Stomach (tissue), 19 donors: Measurements from ENCODE around the gene TUBE1. TPM values are rescaled to one million over a fixed set of nuclear protein-coding genes. Genes with fewer than 3 reads are reported as not detected.

ENCODE experiments used
- DNase-seq, 2 donors: peaks; one replicate each; pipeline versions ENCODE4 v3.0.0 to v3.0.0-alpha.2; 2013 to 2019
- H3K27ac ChIP-seq, 5 donors: fragments of 200-600 bp in 4 of 5; sonication (generic) in 4 of 5; one replicate each; pipeline ENCODE4 v1.5.1; 2013 to 2019; ENCODE audit warnings: mild to moderate bottlenecking in 1 of 5, moderate library complexity in 1 of 5
- H3K27me3 ChIP-seq, 3 donors: fragments of 200-600 bp; sonication (generic); one replicate each; pipeline ENCODE4 v1.5.1; 2017 to 2019; ENCODE audit warnings: mixed run types in 1 of 3
- H3K36me3 ChIP-seq, 4 donors: fragments of 200-600 bp; sonication (generic); 1 replicate in 3 of 4; 2 replicates in 1 of 4; pipeline ENCODE4 v1.5.1; 2016 to 2019
- H3K4me1 ChIP-seq, 4 donors: fragments of 200-600 bp; sonication (generic); one replicate each; pipeline ENCODE4 v1.5.1; 2016 to 2019
- H3K4me3 ChIP-seq, 4 donors: fragments of 200-600 bp; sonication (generic) in 3 of 4; one replicate each; pipeline ENCODE4 v1.5.1; 2016 to 2019; ENCODE audit warnings: mild to moderate bottlenecking in 1 of 4
- H3K9me3 ChIP-seq, 4 donors: fragments of 200-600 bp; sonication (generic); one replicate each; pipeline ENCODE4 v1.5.1; 2016 to 2019
- CTCF ChIP-seq, 7 experiments: fragments of 450-650 bp in 4 of 7; fragments of 200-600 bp in 3 of 7; sonication (generic) in 3 of 7; IDR thresholded peaks; one replicate each; pipeline ENCODE4 v1.5.1; 2016 to 2019; ENCODE audit warnings: antibody characterized with exemption in 7 of 7, control low read depth in 2 of 7, mild to moderate bottlenecking in 1 of 7
- EP300 ChIP-seq: sonication (generic); formaldehyde crosslinking; IDR thresholded peaks from one replicate; pipeline ENCODE4 v1.6.1; 2017; ENCODE audit warnings: antibody characterized with exemption
- POLR2A ChIP-seq, 4 donors: fragments of 450-650 bp; IDR thresholded peaks; one replicate each; pipeline ENCODE4 v1.6.1; 2016; ENCODE audit warnings: antibody characterized with exemption in 4 of 4, control low read depth in 2 of 4, mild to moderate bottlenecking in 1 of 4, moderate library complexity in 1 of 4
- POLR2AphosphoS5 ChIP-seq, 3 donors: sonication (generic); formaldehyde crosslinking; IDR thresholded peaks; one replicate each; pipeline ENCODE4 v1.6.1; 2016; ENCODE audit warnings: antibody characterized with exemption in 3 of 3
- WGBS, 5 donors: extraction: QIAGEN DNeasy Blood & Tissue Kit in 3 of 5; methylation state at CpG; one replicate each; pipeline versions ENCODE4 v1.1.5 to v1.1.7; 2013 to 2018; 5-methylcytosine and 5-hydroxymethylcytosine counted together
- intact Hi-C: fragments of 100-400 bp; cut with DNase I; formaldehyde crosslinking; loops from one replicate; pipeline ENCODE4 v1.15.1; 2023; ENCODE audit warnings: low total_unique reads
- long read RNA-seq, 10 donors: transcript quantifications; one replicate each; lab custom pipeline, GENCODE V29; 2026
- polyA plus RNA-seq, 3 donors: library from polyadenylated mRNA; stranded (reverse); fragments of 200-250 nt; gene quantifications; one replicate each; pipeline ENCODE4 v1.2.3, GENCODE V29; 2013
- total RNA-seq, 5 donors: library from RNA; depleted of rRNA; stranded (reverse); fragments of >200 nt; gene quantifications; one replicate each; pipeline versions ENCODE4 v1.1.0 to v1.2.3, GENCODE V29; 2014 to 2016
- donor health status: healthy with polysubstance abuse.
- donor health status: Bipolar disorder and iron deficiency.
- donor health status: healthy.

Gene TUBE1
- total RNA-seq = 100 to 1,000 TPM in 1 of 5 donors, 10 to 100 TPM in 4; 10.7 to 104 (median 38.5) TPM
- polyA plus RNA-seq = 10 to 100 TPM in 1 of 3 donors, 1 to 10 TPM in 2; 9.3 to 13.9 (median 9.5) TPM
- long read RNA-seq, donor 1, partial matches to known transcripts = 0 of 3 reads
- long read RNA-seq, donor 1, other reads (novel, unspliced or antisense) = 0 of 3 reads
- long read RNA-seq, donor 2, transcript TUBE1-207 (1 exons, 3,610 nt) = major isoform, 8 of 13 reads
- long read RNA-seq, donor 2, partial matches to known transcripts = 0 of 13 reads
- long read RNA-seq, donor 2, other reads (novel, unspliced or antisense) = 0 of 13 reads
- long read RNA-seq, donor 3, partial matches to known transcripts = 0 of 7 reads
- long read RNA-seq, donor 3, other reads (novel, unspliced or antisense) = 0 of 7 reads
- long read RNA-seq, donor 4 = 0 reads
- long read RNA-seq, donor 5, partial matches to known transcripts = 0 of 7 reads
- long read RNA-seq, donor 5, other reads (novel, unspliced or antisense) = 0 of 7 reads
- long read RNA-seq, donor 6, transcript TUBE1-202 (12 exons, 2,142 nt) = minor isoform, 6 of 77 reads
- long read RNA-seq, donor 6, transcript TUBE1-207 (1 exons, 3,610 nt) = major isoform, 10 of 77 reads
- long read RNA-seq, donor 6, partial matches to known transcripts = 20 of 77 reads
- long read RNA-seq, donor 6, other reads (novel, unspliced or antisense) = 36 of 77 reads
- long read RNA-seq, donor 7, partial matches to known transcripts = 0 of 3 reads
- long read RNA-seq, donor 7, other reads (novel, unspliced or antisense) = 0 of 3 reads
- long read RNA-seq, donor 8, transcript TUBE1-207 (1 exons, 3,610 nt) = major isoform, 5 of 7 reads
- long read RNA-seq, donor 8, partial matches to known transcripts = 0 of 7 reads
- long read RNA-seq, donor 8, other reads (novel, unspliced or antisense) = 0 of 7 reads
- long read RNA-seq, donor 9, transcript TUBE1-207 (1 exons, 3,610 nt) = major isoform, 8 of 10 reads
- long read RNA-seq, donor 9, partial matches to known transcripts = 0 of 10 reads
- long read RNA-seq, donor 9, other reads (novel, unspliced or antisense) = 0 of 10 reads
- long read RNA-seq, donor 10, partial matches to known transcripts = 0 of 10 reads
- long read RNA-seq, donor 10, other reads (novel, unspliced or antisense) = 0 of 10 reads

- H3K4me3 ChIP-seq = peak within 1 kb of the TSS; percentile 76 to 91 (median 84)
- H3K9me3 ChIP-seq = no peaks in the 10 kb centered on the region
- intact Hi-C loops = no loop called here
- peak; percentile 92 to 99 for DNase-seq
- peaks cover 0 to 28% (median 17%) of the 10 kb centered on the region in 4 donors for H3K36me3 ChIP-seq
- peak within 1 kb of the TSS; percentile 83 to 93 (median 86) for H3K27ac ChIP-seq
- peak; percentile 90 to 96 (median 94) for TF ChIP-seq POLR2AphosphoS5 (IDR thresholded peaks at IDR 0.05)
- TF ChIP-seq POLR2A (IDR thresholded peaks at IDR 0.05) = peak in 2 of 4 donors; percentile 50 to 82
- no peak for TF ChIP-seq EP300
- peak in 1 of 7 experiments; percentile 5 for TF ChIP-seq CTCF (IDR thresholded peaks at IDR 0.05)
- WGBS, 5 donors = 0 to 1% (median 0%) methylated on average over 39 to 60 of the region's 60 CpGs
- no peaks in the 10 kb centered on the region for H3K27me3 ChIP-seq
- H3K4me1 ChIP-seq = peaks cover 0 to 39% (median 19%) of the 10 kb centered on the region in 4 donors
These were observed at the start of gene TUBE1, which contains the start of gene FAM229B for GRCh38 chr6:112087136-112087911. TSS of gene TUBE1 (minus strand) at chr6:112087482. CDS start at chr6:112087434, 48 bp downstream. TSS of gene FAM229B (plus strand) at chr6:112087591. CDS start at chr6:112099284, 11,693 bp downstream.

GRCh38 chr6:112130878-112131277 is 43.6 kb upstream of the TUBE1 start:
- no peak for DNase-seq
- 58 to 80% (median 71%) methylated on average over 3 of the region's 3 CpGs for WGBS, 5 donors

GRCh38 chr6:112128208-112128607 is 40.9 kb upstream of the TUBE1 start:
- Histone ChIP-seq H3K27ac (no peak overlapping the region), H3K27me3 (no peaks in the 10 kb centered on the region), H3K4me3 (no peak overlapping the region), H3K36me3 (peaks cover 0 to 94% (median 52%) of the 10 kb centered on the region in 4 donors), H3K4me1 (no peaks in the 10 kb centered on the region), H3K9me3 (no peaks in the 10 kb centered on the region)
- TF ChIP-seq POLR2A (IDR thresholded peaks at IDR 0.05) = no peak
- TF ChIP-seq EP300 = no peak
- TF ChIP-seq POLR2AphosphoS5 (IDR thresholded peaks at IDR 0.05) = no peak
- TF ChIP-seq CTCF (IDR thresholded peaks at IDR 0.05) = no peak
- intact Hi-C loops = no loop called here
- 62 to 75% (median 67%) methylated on average over 5 of the region's 5 CpGs for WGBS, 5 donors
- no peak for DNase-seq

More at GRCh38 chr6:112130878-112131277, 43.6 kb upstream of the TUBE1 start:
- Histone ChIP-seq H3K27me3 (no peaks in the 10 kb centered on the region), H3K9me3 (no peaks in the 10 kb centered on the region), H3K4me3 (no peak overlapping the region), H3K27ac (no peak overlapping the region), H3K4me1 (no peaks in the 10 kb centered on the region), H3K36me3 (peaks cover 0 to 98% (median 65%) of the 10 kb centered on the region in 4 donors)
- no peak for TF ChIP-seq CTCF (IDR thresholded peaks at IDR 0.05)
- no peak for TF ChIP-seq POLR2A (IDR thresholded peaks at IDR 0.05)
- TF ChIP-seq EP300 = no peak
- TF ChIP-seq POLR2AphosphoS5 (IDR thresholded peaks at IDR 0.05) = no peak
- intact Hi-C loops = no loop called here
